Testis (tissue), 2 donors: Measurements from ENCODE around the gene ZNF597.

Experiments
- CTCF ChIP-seq, 3 experiments: fragments of 450-650 bp in 2 of 3; fragments of 200-600 bp in 1 of 3; sonication (generic) in 1 of 3; IDR thresholded peaks; one replicate each; pipeline ENCODE4 v1.5.1; 2016 to 2019; ENCODE audit warnings: antibody characterized with exemption in 3 of 3, mild to moderate bottlenecking in 2 of 3, moderate library complexity in 1 of 3
- POLR2A ChIP-seq: fragments of 450-650 bp; IDR thresholded peaks from one replicate; pipeline ENCODE4 v1.6.1; 2017; ENCODE audit warnings: antibody characterized with exemption, mild to moderate bottlenecking, moderate library complexity

GRCh38 chr16:3383045-3383448 lies 60.3 kb downstream of the ZNF597 start:
- TF ChIP-seq CTCF (IDR thresholded peaks at IDR 0.05) = no peak
- TF ChIP-seq POLR2A = no peak
